MG63 (cell line): ENCODE data around the gene ARHGAP27. TPM values are rescaled to one million over a fixed set of nuclear protein-coding genes. Genes with fewer than 3 reads are reported as not detected.

Experiments
- DNase-seq: peaks from one replicate; pipeline ENCODE4 v3.0.0-alpha.2; 2020
- H3K27me3 ChIP-seq: fragments of 250-450 bp; sonication (Bioruptor Pico); 2 replicates; pipeline ENCODE4 v1.5.1; 2020; ENCODE audit warnings: mild to moderate bottlenecking, moderate library complexity
- H3K36me3 ChIP-seq: fragments of 250-450 bp; sonication (Bioruptor Pico); 2 replicates; pipeline ENCODE4 v1.5.1; 2020; ENCODE audit warnings: mild to moderate bottlenecking, moderate library complexity
- H3K4me3 ChIP-seq: fragments of 250-450 bp; sonication (Bioruptor Pico); 2 replicates; pipeline ENCODE4 v1.5.1; 2020; ENCODE audit warnings: mild to moderate bottlenecking, moderate library complexity
- H3K9me3 ChIP-seq: fragments of 250-450 bp; sonication (Bioruptor Pico); 2 replicates; pipeline ENCODE4 v1.5.1; 2020; ENCODE audit warnings: mild to moderate bottlenecking, moderate library complexity
- total RNA-seq: library from RNA; depleted of rRNA; stranded (reverse); fragments of >200 nt; shearing (Covaris generic); gene quantifications from 2 replicates; pipeline ENCODE4 v1.2.3, GENCODE V29; 2014; ENCODE audit warnings: low replicate concordance

ARHGAP27 gene
- total RNA-seq, 1 experiment from 2014 or later: 1.5 TPM

GRCh38 chr17:45385331-45385997 is 47.2 kb downstream of the ARHGAP27 start:
- DNase-seq: peak; percentile 85
- Histone ChIP-seq H3K27me3 (no peaks in the 10 kb centered on the region), H3K36me3 (no peaks in the 10 kb centered on the region), H3K4me3 (no peak overlapping the region), H3K9me3 (no peaks in the 10 kb centered on the region)

- no peak for DNase-seq
- Histone ChIP-seq H3K27me3 (no peaks in the 10 kb centered on the region), H3K4me3 (no peak overlapping the region), H3K9me3 (no peaks in the 10 kb centered on the region), H3K36me3 (no peaks in the 10 kb centered on the region)
Measured at GRCh38 chr17:45384789-45385262, 47.8 kb downstream of the ARHGAP27 start.

- Histone ChIP-seq H3K4me3 (no peak overlapping the region), H3K9me3 (no peaks in the 10 kb centered on the region), H3K36me3 (no peaks in the 10 kb centered on the region), H3K27me3 (no peaks in the 10 kb centered on the region)
- peak; percentile 72 for DNase-seq
Measured at GRCh38 chr17:45384047-45384788, 48.5 kb downstream of the ARHGAP27 start.

GRCh38 chr17:45383003-45383402 is 49.7 kb downstream of the ARHGAP27 start:
- H3K4me3 ChIP-seq: no peak overlapping the region
- no peaks in the 10 kb centered on the region for H3K36me3 ChIP-seq
- DNase-seq: no peak
- no peaks in the 10 kb centered on the region for H3K9me3 ChIP-seq
- H3K27me3 ChIP-seq: no peaks in the 10 kb centered on the region

- Histone ChIP-seq H3K4me3 (no peak overlapping the region), H3K9me3 (no peaks in the 10 kb centered on the region), H3K27me3 (no peaks in the 10 kb centered on the region), H3K36me3 (no peaks in the 10 kb centered on the region)
- peak; percentile 35 for DNase-seq
Measured at GRCh38 chr17:45382226-45382625, 50.4 kb downstream of the ARHGAP27 start.

GRCh38 chr17:45380991-45381390 is 51.7 kb downstream of the ARHGAP27 start:
- Histone ChIP-seq H3K9me3 (no peaks in the 10 kb centered on the region), H3K4me3 (no peak overlapping the region), H3K36me3 (no peaks in the 10 kb centered on the region), H3K27me3 (no peaks in the 10 kb centered on the region)
- no peak for DNase-seq

GRCh38 chr17:45380046-45380765 is 52.5 kb downstream of the ARHGAP27 start:
- H3K27me3 ChIP-seq: no peaks in the 10 kb centered on the region
- no peaks in the 10 kb centered on the region for H3K9me3 ChIP-seq
- H3K36me3 ChIP-seq: no peaks in the 10 kb centered on the region
- DNase-seq: no peak
- H3K4me3 ChIP-seq: no peak overlapping the region

GRCh38 chr17:45377401-45377800 is 55.3 kb downstream of the ARHGAP27 start:
- DNase-seq: no peak

DNA sequence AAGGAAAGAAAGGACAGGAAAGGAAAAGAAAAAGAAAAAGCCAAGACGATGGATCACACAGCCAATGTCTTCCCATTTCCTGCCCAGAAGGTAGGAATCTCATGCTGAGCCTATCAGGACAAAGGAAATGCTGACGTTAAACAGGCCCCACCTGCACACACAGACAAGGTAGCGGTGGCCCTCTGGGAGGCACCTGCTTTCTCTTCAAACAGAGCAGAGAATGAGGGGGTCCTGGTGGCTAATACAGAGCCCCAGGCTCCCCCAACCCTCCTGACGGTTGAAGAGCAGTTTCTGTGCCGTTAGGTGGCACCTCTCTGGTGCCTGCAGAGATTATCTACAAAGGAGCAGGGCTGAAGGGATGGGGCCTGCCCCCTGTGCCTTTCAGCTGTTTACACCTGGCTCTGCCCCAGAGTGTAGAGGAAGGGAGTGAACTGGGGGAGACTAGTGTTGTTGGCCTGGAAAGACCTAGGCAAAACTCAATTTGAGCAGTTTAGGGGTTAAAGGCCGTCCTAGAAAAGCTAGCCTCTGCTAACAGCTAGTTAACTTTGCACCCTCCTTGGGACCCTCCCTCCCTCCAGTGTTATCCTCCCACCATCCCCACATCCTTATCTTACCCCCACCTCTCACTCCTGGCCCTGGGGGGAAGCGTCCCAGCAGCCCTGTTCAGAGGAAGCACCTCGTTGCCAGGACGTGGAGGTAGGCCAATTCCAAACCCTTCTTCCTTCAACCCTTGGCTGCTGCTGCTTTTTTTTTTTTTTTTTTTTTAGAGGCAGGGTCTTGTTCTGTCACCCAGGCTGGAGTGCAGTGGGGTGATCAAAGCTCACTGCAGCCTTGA is 56.3 kb downstream of the ARHGAP27 start:
- no peaks in the 10 kb centered on the region for H3K27me3 ChIP-seq

More at GRCh38 chr17:45377401-45377800, 55.3 kb downstream of the ARHGAP27 start:
- no peaks in the 10 kb centered on the region for H3K27me3 ChIP-seq
- H3K36me3 ChIP-seq: no peaks in the 10 kb centered on the region
- H3K9me3 ChIP-seq: no peaks in the 10 kb centered on the region
- H3K4me3 ChIP-seq: no peak overlapping the region

DNA sequence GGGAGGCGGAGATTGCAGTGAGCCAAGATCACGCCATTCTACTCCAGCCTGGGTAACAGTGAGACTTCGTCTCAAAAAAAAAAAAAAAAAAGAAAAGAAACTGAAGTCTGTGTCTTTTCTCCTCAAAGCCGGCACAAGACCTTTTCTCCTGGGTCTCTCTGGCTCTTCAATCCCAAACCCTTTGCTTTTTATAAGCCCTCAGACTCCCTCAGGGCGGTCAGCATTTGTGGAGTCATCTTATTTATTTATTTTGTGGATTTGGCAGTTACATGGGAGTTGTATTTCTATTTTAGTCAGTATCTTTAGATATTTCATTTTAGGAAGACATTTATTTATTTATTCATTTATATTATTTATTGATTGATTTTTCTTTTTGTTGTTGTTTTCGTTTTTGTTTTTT is 58.2 kb downstream of the ARHGAP27 start:
- Histone ChIP-seq H3K4me3 (no peak overlapping the region), H3K27me3 (no peaks in the 10 kb centered on the region), H3K9me3 (no peaks in the 10 kb centered on the region), H3K36me3 (no peaks in the 10 kb centered on the region)
- DNase-seq: peak; percentile 39

More for the DNA sequence above, 56.3 kb downstream of the ARHGAP27 start:
- Histone ChIP-seq H3K36me3 (no peaks in the 10 kb centered on the region), H3K9me3 (no peaks in the 10 kb centered on the region), H3K4me3 (no peak overlapping the region)
- DNase-seq: no peak

GRCh38 chr17:45372325-45372869 is 60.3 kb downstream of the ARHGAP27 start:
- H3K36me3 ChIP-seq: no peaks in the 10 kb centered on the region
- no peaks in the 10 kb centered on the region for H3K9me3 ChIP-seq
- peak; percentile 89 for DNase-seq
- no peak overlapping the region for H3K4me3 ChIP-seq
- no peaks in the 10 kb centered on the region for H3K27me3 ChIP-seq

DNA sequence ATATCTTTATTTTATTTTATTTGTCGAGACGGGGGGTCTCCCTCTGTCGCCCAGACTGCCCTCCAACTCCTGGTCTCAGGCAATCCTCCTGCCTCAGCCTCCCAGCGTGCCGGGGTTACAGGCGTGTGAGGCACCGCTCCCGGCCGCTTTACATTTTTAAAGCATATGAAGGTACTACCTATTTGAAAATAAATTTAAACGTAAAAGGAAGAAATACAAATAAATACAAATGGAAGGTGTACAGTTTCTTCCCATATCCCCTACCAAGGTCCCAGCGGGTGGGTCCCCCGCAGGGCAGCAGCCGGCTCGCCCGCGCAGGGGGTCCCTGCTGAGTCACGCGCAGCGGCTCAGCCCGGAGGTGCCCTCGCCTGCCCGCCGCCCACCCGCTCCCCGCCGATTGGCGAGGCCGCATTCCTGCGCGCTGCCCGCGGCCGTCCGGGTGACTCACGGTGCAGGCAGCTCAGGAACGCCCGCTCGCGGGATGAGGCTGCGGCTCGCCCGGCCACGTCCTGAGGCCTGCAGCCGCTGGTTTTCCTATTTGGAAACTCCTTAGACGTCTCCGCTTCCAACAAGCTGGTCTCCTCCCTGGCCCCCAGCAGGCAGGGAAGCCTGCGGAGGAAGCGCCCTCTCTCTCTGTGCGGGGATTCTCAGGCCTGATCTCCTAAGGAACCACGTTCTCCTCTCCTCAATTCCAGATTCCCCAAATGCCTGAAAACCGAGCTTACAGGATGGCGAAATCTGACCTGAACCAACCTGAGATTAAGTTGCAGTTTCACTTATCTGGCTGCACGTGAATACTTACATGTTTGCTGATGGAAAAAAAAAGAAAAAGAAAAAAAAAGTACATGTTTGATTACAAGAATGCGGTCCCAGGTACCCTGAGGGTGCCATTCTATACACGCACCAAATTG is 61.0 kb downstream of the ARHGAP27 start:
- Histone ChIP-seq H3K4me3 (no peak overlapping the region), H3K9me3 (no peaks in the 10 kb centered on the region), H3K36me3 (no peaks in the 10 kb centered on the region), H3K27me3 (no peaks in the 10 kb centered on the region)
- DNase-seq: peak; percentile 100

GRCh38 chr17:45370949-45371413 is 61.7 kb downstream of the ARHGAP27 start:
- Histone ChIP-seq H3K9me3 (no peaks in the 10 kb centered on the region), H3K4me3 (no peak overlapping the region), H3K36me3 (no peaks in the 10 kb centered on the region), H3K27me3 (no peaks in the 10 kb centered on the region)
- DNase-seq: no peak

- DNase-seq: no peak
- H3K36me3 ChIP-seq: no peaks in the 10 kb centered on the region
- no peaks in the 10 kb centered on the region for H3K9me3 ChIP-seq
- no peaks in the 10 kb centered on the region for H3K27me3 ChIP-seq
- H3K4me3 ChIP-seq: no peak overlapping the region
Measured at GRCh38 chr17:45369421-45369820, 63.2 kb downstream of the ARHGAP27 start.

DNA sequence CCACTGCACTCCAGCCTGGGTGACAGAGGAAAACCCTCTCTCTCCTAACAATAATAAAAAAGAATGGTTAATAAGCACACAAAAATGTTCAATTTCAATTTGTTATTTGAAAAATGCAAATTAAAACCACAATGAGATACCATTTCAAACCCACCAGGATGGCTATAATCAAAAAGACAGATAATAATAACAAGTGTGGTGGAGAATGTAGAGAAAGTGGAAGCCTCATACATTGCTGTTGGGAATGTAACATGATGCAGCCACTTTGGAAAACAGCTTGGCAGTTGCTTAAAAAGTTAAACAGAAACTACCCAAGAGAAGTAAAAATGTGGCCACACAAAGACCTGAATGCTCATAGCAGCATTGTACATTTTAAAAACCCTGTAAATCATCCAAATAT is 64.0 kb downstream of the ARHGAP27 start:
- Histone ChIP-seq H3K9me3 (no peaks in the 10 kb centered on the region), H3K27me3 (no peaks in the 10 kb centered on the region), H3K36me3 (no peaks in the 10 kb centered on the region), H3K4me3 (no peak overlapping the region)
- no peak for DNase-seq
